22Rv1 (cell line): ENCODE data around the gene RLN2.

Source experiments
- ZFX ChIP-seq: fragments of 450-650 bp; IDR thresholded peaks from 2 replicates; pipeline ENCODE4 v1.6.1; 2017; ENCODE audit warnings: antibody characterized with exemption, borderline replicate concordance
- TF ChIP-seq, protein P1 (sequence below): fragments of 450-650 bp; IDR thresholded peaks from 2 replicates; pipeline ENCODE4 v1.5.1; 2017; ENCODE audit warnings: mild to moderate bottlenecking

DNA sequence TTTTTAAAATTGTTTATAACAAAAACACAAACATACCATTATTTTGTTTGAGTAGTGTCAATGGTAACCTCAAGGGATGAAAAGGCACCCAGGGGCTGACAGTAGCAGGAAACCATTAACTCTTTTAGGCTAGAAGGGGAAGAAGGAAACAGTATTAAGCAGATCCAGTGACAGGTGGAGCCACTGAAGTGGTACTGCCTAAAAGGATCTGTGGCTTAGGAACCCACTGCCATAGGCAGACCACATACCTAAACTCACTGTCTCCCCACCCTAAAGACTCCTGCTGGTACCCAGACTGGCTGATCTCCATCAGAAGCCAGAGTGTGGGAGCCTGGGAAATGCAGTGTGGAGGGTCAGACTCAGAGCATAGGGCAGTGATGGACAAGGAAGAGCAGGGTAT is 21.7 kb upstream of the RLN2 start:
- TF ChIP-seq, protein P1, sequence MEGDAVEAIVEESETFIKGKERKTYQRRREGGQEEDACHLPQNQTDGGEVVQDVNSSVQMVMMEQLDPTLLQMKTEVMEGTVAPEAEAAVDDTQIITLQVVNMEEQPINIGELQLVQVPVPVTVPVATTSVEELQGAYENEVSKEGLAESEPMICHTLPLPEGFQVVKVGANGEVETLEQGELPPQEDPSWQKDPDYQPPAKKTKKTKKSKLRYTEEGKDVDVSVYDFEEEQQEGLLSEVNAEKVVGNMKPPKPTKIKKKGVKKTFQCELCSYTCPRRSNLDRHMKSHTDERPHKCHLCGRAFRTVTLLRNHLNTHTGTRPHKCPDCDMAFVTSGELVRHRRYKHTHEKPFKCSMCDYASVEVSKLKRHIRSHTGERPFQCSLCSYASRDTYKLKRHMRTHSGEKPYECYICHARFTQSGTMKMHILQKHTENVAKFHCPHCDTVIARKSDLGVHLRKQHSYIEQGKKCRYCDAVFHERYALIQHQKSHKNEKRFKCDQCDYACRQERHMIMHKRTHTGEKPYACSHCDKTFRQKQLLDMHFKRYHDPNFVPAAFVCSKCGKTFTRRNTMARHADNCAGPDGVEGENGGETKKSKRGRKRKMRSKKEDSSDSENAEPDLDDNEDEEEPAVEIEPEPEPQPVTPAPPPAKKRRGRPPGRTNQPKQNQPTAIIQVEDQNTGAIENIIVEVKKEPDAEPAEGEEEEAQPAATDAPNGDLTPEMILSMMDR = no peak
- TF ChIP-seq ZFX = no peak
